ENCODE results near the gene COP1. TPM values are rescaled to one million over a fixed set of nuclear protein-coding genes. Genes with fewer than 3 reads are reported as not detected.

The COP1 gene
- total RNA-seq, 1 donor: 64.8 TPM

DNA sequence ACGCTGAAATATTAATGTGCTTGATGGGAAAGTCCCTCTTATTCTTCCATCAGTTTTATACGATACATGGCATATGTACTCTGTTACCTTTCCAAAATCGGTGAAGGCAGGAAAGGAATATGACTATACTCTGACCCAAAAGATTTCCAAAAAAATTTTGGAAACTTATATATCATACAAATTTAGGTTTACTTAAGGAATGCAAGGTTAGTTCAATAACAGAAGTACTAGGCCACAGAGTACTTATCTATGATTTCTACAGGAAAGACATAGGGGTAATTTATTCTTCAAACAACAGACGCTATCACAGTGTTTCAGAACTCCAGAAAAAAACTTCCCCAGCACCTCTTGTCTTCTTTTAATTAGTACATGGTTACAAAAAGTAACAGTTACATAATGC, 84.8 kb downstream of the COP1 start:
- Histone ChIP-seq H3K4me3 (ENCODE audit: insufficient read depth, low read length) (no peak overlapping the region), H3K27ac (ENCODE audit: low read depth, low read length) (no peak overlapping the region), H3K79me2 (ENCODE audit: insufficient read depth, low read length) (peaks cover 2% of the 10 kb centered on the region), H3K4me2 (ENCODE audit: insufficient read depth, low read length) (no peak overlapping the region), H3K9me3 (ENCODE audit: low read depth, low read length) (no peaks in the 10 kb centered on the region), H2AFZ (ENCODE audit: low read length) (no peak overlapping the region), H4K20me1 (ENCODE audit: insufficient read depth, low read length) (no peaks in the 10 kb centered on the region), H3K36me3 (ENCODE audit: insufficient read depth, low read length) (no peaks in the 10 kb centered on the region), H3K4me1 (ENCODE audit: insufficient read depth, low read length) (no peaks in the 10 kb centered on the region), H3K27me3 (ENCODE audit: insufficient read depth, low read length) (no peaks in the 10 kb centered on the region)
- DNase-seq (ENCODE audit: insufficient read length, low spot score, missing footprints): no peak
- TF ChIP-seq, protein P1, sequence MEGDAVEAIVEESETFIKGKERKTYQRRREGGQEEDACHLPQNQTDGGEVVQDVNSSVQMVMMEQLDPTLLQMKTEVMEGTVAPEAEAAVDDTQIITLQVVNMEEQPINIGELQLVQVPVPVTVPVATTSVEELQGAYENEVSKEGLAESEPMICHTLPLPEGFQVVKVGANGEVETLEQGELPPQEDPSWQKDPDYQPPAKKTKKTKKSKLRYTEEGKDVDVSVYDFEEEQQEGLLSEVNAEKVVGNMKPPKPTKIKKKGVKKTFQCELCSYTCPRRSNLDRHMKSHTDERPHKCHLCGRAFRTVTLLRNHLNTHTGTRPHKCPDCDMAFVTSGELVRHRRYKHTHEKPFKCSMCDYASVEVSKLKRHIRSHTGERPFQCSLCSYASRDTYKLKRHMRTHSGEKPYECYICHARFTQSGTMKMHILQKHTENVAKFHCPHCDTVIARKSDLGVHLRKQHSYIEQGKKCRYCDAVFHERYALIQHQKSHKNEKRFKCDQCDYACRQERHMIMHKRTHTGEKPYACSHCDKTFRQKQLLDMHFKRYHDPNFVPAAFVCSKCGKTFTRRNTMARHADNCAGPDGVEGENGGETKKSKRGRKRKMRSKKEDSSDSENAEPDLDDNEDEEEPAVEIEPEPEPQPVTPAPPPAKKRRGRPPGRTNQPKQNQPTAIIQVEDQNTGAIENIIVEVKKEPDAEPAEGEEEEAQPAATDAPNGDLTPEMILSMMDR (IDR thresholded peaks at IDR 0.05; ENCODE audit: extremely low read depth, low read depth, low read length): no peak

DNA sequence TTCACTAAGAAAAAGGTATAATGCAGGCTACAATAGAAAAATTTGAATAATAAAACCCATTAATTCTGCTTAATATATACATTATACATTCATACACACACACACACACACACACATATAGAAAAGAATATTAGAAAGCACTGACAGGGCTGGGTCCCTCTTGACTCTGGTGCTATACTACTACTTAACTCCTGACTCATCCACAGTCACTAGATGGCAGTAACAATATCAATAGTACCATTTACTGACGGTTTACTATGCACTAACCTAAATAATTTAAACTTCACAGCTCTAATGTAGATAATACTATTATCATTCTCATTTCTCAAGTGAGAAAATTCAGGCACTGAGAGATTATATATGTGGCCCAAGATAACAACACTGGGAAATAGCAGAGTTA, 87.5 kb downstream of the COP1 start:
- Histone ChIP-seq H2AFZ (ENCODE audit: low read length) (no peak overlapping the region), H3K9me3 (ENCODE audit: low read depth, low read length) (no peaks in the 10 kb centered on the region), H3K79me2 (ENCODE audit: insufficient read depth, low read length) (peaks cover 2% of the 10 kb centered on the region), H4K20me1 (ENCODE audit: insufficient read depth, low read length) (no peaks in the 10 kb centered on the region), H3K4me1 (ENCODE audit: insufficient read depth, low read length) (no peaks in the 10 kb centered on the region), H3K36me3 (ENCODE audit: insufficient read depth, low read length) (peaks cover 9% of the 10 kb centered on the region), H3K27me3 (ENCODE audit: insufficient read depth, low read length) (no peaks in the 10 kb centered on the region), H3K4me3 (ENCODE audit: insufficient read depth, low read length) (no peak overlapping the region), H3K4me2 (ENCODE audit: insufficient read depth, low read length) (no peak overlapping the region), H3K27ac (ENCODE audit: low read depth, low read length) (no peak overlapping the region)
- no peak for DNase-seq (ENCODE audit: insufficient read length, low spot score, missing footprints)
- TF ChIP-seq, protein P1 (IDR thresholded peaks at IDR 0.05; ENCODE audit: extremely low read depth, low read depth, low read length): peak; percentile 25

DNA sequence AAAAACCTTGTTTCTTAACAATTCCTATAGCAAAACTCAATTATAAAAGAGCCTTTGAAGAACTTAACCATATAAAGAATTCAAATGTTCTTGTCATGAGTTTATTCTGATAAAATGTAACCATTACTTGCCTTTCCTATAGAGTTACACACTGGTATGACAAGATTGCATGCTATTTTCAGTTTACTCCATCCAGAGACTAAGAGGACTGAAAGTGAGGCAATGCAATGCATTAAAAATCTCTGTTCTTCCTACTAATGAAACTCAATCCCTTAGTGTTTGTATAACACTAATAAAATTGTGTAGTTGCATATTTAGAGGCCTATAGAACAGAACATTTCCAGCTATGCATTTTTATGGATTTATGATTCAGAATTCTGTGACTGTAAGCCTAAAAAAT, 88.1 kb downstream of the COP1 start:
- no peaks in the 10 kb centered on the region for H3K27me3 ChIP-seq (ENCODE audit: insufficient read depth, low read length)
- no peak for DNase-seq (ENCODE audit: insufficient read length, low spot score, missing footprints)

DNA sequence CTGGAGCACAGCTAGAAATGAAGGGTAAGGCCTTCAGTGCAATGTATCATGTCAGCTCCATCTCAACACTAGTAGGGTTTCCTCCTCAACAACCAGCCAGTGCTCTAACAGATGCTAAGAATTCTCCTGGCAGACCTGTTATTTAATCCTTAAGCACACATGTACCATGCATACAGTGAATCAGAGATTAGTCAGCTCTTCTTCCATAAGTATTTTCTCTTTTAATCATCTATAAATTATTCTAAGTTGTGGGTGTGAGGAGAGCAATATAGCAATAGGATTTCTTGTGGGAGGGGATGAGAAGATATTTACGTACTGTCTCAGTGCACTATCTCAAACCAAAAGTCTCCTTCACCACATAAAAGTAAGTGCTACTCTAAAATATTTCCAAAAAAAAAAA, 95.3 kb downstream of the COP1 start:
- H3K4me3 ChIP-seq (ENCODE audit: insufficient read depth, low read length): no peak overlapping the region
- H3K4me2 ChIP-seq (ENCODE audit: insufficient read depth, low read length): no peak overlapping the region
- no peaks in the 10 kb centered on the region for H3K9me3 ChIP-seq (ENCODE audit: low read depth, low read length)
- no peaks in the 10 kb centered on the region for H3K27me3 ChIP-seq (ENCODE audit: insufficient read depth, low read length)
- peak; percentile 52 for DNase-seq (ENCODE audit: insufficient read length, low spot score, missing footprints)
- H4K20me1 ChIP-seq (ENCODE audit: insufficient read depth, low read length): peaks cover 4% of the 10 kb centered on the region
- no peak overlapping the region for H3K27ac ChIP-seq (ENCODE audit: low read depth, low read length)
- peaks cover 10% of the 10 kb centered on the region for H3K36me3 ChIP-seq (ENCODE audit: insufficient read depth, low read length)
- no peaks in the 10 kb centered on the region for H3K4me1 ChIP-seq (ENCODE audit: insufficient read depth, low read length)
- TF ChIP-seq, protein P1 (IDR thresholded peaks at IDR 0.05; ENCODE audit: extremely low read depth, low read depth, low read length): no peak
- no peak overlapping the region for H2AFZ ChIP-seq (ENCODE audit: low read length)
- peaks cover 2% of the 10 kb centered on the region for H3K79me2 ChIP-seq (ENCODE audit: insufficient read depth, low read length)

More for the DNA sequence above, 88.1 kb downstream of the COP1 start:
- no peak overlapping the region for H3K27ac ChIP-seq (ENCODE audit: low read depth, low read length)
- H3K4me1 ChIP-seq (ENCODE audit: insufficient read depth, low read length): no peaks in the 10 kb centered on the region
- peaks cover 2% of the 10 kb centered on the region for H3K79me2 ChIP-seq (ENCODE audit: insufficient read depth, low read length)
- no peaks in the 10 kb centered on the region for H3K9me3 ChIP-seq (ENCODE audit: low read depth, low read length)
- H2AFZ ChIP-seq (ENCODE audit: low read length): no peak overlapping the region
- no peaks in the 10 kb centered on the region for H4K20me1 ChIP-seq (ENCODE audit: insufficient read depth, low read length)
- H3K4me3 ChIP-seq (ENCODE audit: insufficient read depth, low read length): no peak overlapping the region
- H3K36me3 ChIP-seq (ENCODE audit: insufficient read depth, low read length): peaks cover 10% of the 10 kb centered on the region
- TF ChIP-seq, protein P1 (IDR thresholded peaks at IDR 0.05; ENCODE audit: extremely low read depth, low read depth, low read length): no peak
- H3K4me2 ChIP-seq (ENCODE audit: insufficient read depth, low read length): no peak overlapping the region

All from osteoblast (primary cell).